Calu3 (cell line): ENCODE results near the gene TRAF3IP3. TPM values are rescaled to one million over a fixed set of nuclear protein-coding genes. Genes with fewer than 3 reads are reported as not detected.

ENCODE experiments used
- BruUV-seq: library from RNA; stranded (reverse); fragments of 400-500 nt; replicated peaks from 2 replicates; lab custom pipeline; 2021; lab: Mats Ljungman, UMichigan
- CTCF ChIA-PET: fragments of 300-600 bp; sonication (Branson Sonifier 250); formaldehyde crosslinking; loops from one replicate; lab custom pipeline; 2022; ENCODE audit warnings: antibody characterized with exemption; lab: Charles Lee
- DNase-seq: peaks from one replicate; pipeline ENCODE4 v3.0.0; 2022
- H3K27ac Mint-ChIP-seq: one replicate; pipeline ENCODE4 v1.8.0; 2022; ENCODE audit warnings: mixed read lengths; ENCODE audit not compliant: unreplicated experiment
- H3K27me3 Mint-ChIP-seq: one replicate; pipeline ENCODE4 v1.8.0; 2022; ENCODE audit warnings: mixed read lengths; ENCODE audit not compliant: unreplicated experiment
- H3K36me3 Mint-ChIP-seq: one replicate; pipeline ENCODE4 v1.8.0; 2022; ENCODE audit warnings: mild to moderate bottlenecking, moderate library complexity, mixed read lengths; ENCODE audit not compliant: insufficient read depth, unreplicated experiment
- H3K4me1 Mint-ChIP-seq: one replicate; pipeline ENCODE4 v1.8.0; 2022; ENCODE audit warnings: mild to moderate bottlenecking, low read depth, mixed read lengths; ENCODE audit not compliant: unreplicated experiment
- H3K4me3 Mint-ChIP-seq: one replicate; pipeline ENCODE4 v1.8.0; 2022; ENCODE audit warnings: mild to moderate bottlenecking, low read depth, moderate library complexity, mixed read lengths; ENCODE audit not compliant: unreplicated experiment
- H3K9me3 Mint-ChIP-seq: one replicate; pipeline ENCODE4 v1.8.0; 2022; ENCODE audit warnings: low read depth, mixed read lengths; ENCODE audit not compliant: unreplicated experiment
- intact Hi-C: fragments of 100-400 bp; cut with micrococcal nuclease; formaldehyde crosslinking; loops from one replicate; pipeline ENCODE4 v1.10.0; 2022; ENCODE audit not compliant: unreplicated experiment
- total RNA-seq: library from RNA; stranded (reverse); gene quantifications from 2 replicates; pipeline ENCODE4 v1.2.3, GENCODE V29; 2022
- TF ChIP-seq, protein P1 (sequence below): fragments of 200-600 bp; IDR thresholded peaks from one replicate; pipeline ENCODE4 v1.8.0; 2022; ENCODE audit warnings: antibody characterized with exemption; ENCODE audit not compliant: unreplicated experiment

Gene TRAF3IP3
- total RNA-seq, 1 experiment from 2014 or later, result not detected

DNA sequence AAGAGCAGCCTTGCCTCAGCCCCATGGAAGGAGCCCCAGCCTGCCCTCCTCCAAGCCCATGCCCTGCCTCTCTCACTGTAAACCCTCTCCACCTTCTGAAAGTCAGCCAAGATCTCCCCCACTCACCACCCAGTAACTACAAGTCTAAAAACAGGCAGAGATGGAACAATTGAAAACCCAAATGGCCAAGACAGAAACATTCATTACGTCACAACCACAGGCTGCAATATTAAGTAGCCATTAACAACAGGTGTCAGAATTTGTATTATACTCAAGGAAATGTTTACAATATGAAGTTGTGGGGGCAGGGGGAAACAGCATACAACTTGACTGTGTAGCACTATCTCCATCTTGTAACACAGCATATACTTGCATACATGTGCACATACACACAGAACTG is 47.7 kb downstream of the TRAF3IP3 start:
- CTCF ChIA-PET, result no interaction called here
- no peak overlapping the region for H3K4me3 Mint-ChIP-seq
- no peak overlapping the region for H3K27ac Mint-ChIP-seq

DNA sequence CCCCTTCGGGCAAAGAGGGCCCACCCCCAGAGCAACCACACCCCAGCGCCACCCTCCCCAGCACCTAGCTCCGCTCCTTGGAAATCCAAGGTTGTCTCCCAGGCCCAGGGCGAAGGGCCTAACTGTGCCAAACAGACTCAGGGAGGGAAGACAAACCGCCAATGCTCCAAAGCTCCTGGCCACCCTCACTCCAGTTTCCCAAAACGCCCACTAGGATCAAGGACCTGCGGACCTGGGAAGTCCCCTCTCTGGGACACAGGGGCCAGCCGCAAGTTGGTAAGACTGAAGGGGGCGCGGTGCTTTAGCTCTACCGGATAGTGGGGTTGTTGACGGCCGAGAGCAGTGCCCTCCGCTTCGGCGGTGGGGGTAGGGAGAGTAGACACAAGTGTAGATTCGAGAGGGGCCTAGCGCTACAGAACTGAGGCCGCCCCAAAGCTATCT is 49.5 kb downstream of the TRAF3IP3 start:
- Mint-ChIP-seq H3K4me1 (peaks cover 55% of the 10 kb centered on the region), H3K27me3 (no peaks in the 10 kb centered on the region), H3K9me3 (no peaks in the 10 kb centered on the region), H3K27ac (peak overlapping the region; percentile 90), H3K4me3 (peak overlapping the region; percentile 95), H3K36me3 (peaks cover 27% of the 10 kb centered on the region)
- TSS peak; percentile 30 for BruUV-seq
- DNase-seq, result peak; percentile 44
- CTCF ChIA-PET, result interaction anchor here (0.6 to 1.8 kb wide), 7 partner anchors 10 to 1866 kb away, joined by 3 to 13 read pairs (median 4); partner anchors contain the start of gene C1orf74
- intact Hi-C loops, result no loop called here
- TF ChIP-seq, protein P1, sequence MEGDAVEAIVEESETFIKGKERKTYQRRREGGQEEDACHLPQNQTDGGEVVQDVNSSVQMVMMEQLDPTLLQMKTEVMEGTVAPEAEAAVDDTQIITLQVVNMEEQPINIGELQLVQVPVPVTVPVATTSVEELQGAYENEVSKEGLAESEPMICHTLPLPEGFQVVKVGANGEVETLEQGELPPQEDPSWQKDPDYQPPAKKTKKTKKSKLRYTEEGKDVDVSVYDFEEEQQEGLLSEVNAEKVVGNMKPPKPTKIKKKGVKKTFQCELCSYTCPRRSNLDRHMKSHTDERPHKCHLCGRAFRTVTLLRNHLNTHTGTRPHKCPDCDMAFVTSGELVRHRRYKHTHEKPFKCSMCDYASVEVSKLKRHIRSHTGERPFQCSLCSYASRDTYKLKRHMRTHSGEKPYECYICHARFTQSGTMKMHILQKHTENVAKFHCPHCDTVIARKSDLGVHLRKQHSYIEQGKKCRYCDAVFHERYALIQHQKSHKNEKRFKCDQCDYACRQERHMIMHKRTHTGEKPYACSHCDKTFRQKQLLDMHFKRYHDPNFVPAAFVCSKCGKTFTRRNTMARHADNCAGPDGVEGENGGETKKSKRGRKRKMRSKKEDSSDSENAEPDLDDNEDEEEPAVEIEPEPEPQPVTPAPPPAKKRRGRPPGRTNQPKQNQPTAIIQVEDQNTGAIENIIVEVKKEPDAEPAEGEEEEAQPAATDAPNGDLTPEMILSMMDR, result no peak

More for the DNA sequence above, 47.7 kb downstream of the TRAF3IP3 start:
- Mint-ChIP-seq H3K4me1 (peaks cover 45% of the 10 kb centered on the region), H3K27me3 (no peaks in the 10 kb centered on the region), H3K36me3 (peaks cover 32% of the 10 kb centered on the region), H3K9me3 (no peaks in the 10 kb centered on the region)
- TF ChIP-seq, protein P1, result no peak
- no TSS peak for BruUV-seq
- no peak for DNase-seq
- intact Hi-C loops, result no loop called here

DNA sequence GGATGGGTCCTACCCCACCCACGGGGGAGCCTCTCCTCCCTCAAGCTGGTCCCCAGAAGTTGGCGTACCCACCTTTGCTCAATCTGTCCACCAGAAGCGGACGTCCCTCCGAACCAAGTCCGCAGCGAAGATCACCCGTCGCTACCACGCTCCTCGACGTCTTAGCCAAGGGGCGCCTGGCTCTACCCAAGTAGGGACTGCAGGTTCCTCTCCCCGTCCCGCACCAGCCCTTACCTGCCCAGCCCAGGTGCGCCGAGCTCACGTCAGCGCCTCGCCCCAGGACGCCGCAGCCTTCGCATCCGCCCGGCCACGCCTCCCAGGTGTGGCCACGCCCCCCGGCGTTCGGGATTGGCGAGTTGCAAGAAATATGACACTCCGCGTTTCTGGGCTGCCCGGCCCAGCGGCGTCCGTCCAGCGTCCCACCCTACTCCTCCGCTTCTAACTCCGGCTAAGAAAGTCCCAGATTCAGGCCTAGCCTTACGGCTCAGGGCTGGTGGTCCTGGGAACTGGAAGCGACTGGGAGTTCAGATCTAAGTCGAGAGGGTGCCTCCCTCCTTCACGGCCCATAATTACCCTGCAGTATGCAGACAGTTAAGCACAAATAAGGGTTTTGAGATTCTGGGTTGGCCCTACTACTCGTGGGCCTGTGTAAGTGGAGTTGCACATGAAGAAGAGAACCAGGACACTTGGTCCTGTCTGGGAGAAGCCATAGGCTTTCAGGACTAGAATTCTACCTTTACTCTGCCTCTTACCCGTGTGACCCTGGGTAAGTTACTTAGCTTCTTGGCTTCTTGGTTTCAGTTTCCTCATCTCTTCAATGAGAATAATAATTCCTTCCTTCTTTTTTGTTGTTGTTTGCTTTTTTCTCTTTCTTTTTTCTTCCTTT is 50.3 kb downstream of the TRAF3IP3 start, which contains the start of gene IRF6:
IRF6 (minus strand) TSS at position 268 of the 886 bp plus-strand sequence. CDS start 4,729 bp downstream, outside the sequence.
- TF ChIP-seq, protein P1, result no peak
- Mint-ChIP-seq H3K4me1 (peaks cover 55% of the 10 kb centered on the region), H3K36me3 (peaks cover 23% of the 10 kb centered on the region), H3K4me3 (peak within 1 kb of the TSS; percentile 95), H3K27me3 (no peaks in the 10 kb centered on the region), H3K27ac (peak within 1 kb of the TSS; percentile 90), H3K9me3 (no peaks in the 10 kb centered on the region)
- CTCF ChIA-PET, result interaction anchor here (0.6 to 1.8 kb wide), 7 partner anchors 11 to 1867 kb away, joined by 3 to 13 read pairs (median 4); partner anchors contain the start of gene C1orf74
- TSS peak; percentile 94 for BruUV-seq
- DNase-seq, result peak; percentile 98
- intact Hi-C loops, result loop anchor here (2.0 kb wide), 1 partner anchor 17 kb away; no protein-coding TSS in a partner anchor

DNA sequence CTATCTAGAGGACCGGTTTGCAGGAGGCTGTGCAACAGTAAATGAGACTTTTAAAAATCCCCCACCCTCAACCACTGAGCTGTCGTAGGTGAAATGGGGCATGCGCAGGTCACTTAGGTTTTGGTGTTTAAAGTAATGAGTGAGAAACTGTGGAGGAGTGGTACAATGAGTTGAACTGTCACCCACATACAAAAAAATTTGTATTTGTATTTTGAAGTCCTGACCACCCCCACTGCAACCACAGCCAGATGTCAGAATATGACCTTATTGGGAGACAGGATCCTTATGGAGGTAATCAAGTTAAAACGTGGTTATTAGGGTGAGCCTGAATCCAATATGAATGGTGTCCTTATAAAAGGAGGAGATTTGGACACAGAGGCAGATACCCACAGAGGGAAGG is 51.7 kb downstream of the TRAF3IP3 start:
- peaks cover 19% of the 10 kb centered on the region for H3K36me3 Mint-ChIP-seq
- intact Hi-C loops, result loop anchor here (2.0 kb wide), 1 partner anchor 15 kb away; no protein-coding TSS in a partner anchor
- no peak for DNase-seq
- BruUV-seq, result no TSS peak
- CTCF ChIA-PET, result interaction anchor here (0.6 to 2.0 kb wide), 9 partner anchors 14 to 437 kb away, joined by 3 to 12 read pairs (median 5); partner anchors contain the start of gene UTP25
- H3K4me1 Mint-ChIP-seq, result peaks cover 48% of the 10 kb centered on the region
- H3K27ac Mint-ChIP-seq, result no peak overlapping the region
- no peak overlapping the region for H3K4me3 Mint-ChIP-seq
- TF ChIP-seq, protein P1, result no peak
- no peaks in the 10 kb centered on the region for H3K9me3 Mint-ChIP-seq
- H3K27me3 Mint-ChIP-seq, result no peaks in the 10 kb centered on the region
